ENCODE data around the gene ADISSP.

The ADISSP gene

DNA sequence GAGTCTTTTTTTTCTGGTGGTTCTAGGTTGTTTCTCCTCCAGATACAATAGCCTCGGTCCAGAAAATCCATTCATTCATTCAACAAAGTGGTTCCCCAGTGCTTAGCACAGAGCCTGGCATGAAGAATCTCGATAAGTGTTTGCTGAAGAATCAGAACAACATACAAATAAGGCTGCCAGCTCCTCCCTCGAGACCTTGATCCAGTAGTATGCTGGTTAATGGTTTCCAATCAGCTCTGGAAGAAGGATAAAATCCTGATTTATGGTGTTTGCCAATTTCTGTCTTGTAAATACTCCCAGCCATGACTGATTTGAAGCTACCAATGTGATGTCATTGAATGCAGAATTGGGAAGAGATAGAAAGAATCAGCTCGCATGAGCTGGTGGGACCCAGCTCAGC lies 31.8 kb downstream of the ADISSP start:
- POLR2A ChIA-PET: interaction anchor here (0.5 kb wide), 1 partner anchor 144 kb away, joined by 3 read pairs; no protein-coding TSS in a partner anchor
- TF ChIP-seq, protein P1, sequence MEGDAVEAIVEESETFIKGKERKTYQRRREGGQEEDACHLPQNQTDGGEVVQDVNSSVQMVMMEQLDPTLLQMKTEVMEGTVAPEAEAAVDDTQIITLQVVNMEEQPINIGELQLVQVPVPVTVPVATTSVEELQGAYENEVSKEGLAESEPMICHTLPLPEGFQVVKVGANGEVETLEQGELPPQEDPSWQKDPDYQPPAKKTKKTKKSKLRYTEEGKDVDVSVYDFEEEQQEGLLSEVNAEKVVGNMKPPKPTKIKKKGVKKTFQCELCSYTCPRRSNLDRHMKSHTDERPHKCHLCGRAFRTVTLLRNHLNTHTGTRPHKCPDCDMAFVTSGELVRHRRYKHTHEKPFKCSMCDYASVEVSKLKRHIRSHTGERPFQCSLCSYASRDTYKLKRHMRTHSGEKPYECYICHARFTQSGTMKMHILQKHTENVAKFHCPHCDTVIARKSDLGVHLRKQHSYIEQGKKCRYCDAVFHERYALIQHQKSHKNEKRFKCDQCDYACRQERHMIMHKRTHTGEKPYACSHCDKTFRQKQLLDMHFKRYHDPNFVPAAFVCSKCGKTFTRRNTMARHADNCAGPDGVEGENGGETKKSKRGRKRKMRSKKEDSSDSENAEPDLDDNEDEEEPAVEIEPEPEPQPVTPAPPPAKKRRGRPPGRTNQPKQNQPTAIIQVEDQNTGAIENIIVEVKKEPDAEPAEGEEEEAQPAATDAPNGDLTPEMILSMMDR (IDR thresholded peaks at IDR 0.05; ENCODE audit: insufficient read depth, low read length, missing control alignments): no peak
- no peak overlapping the region for H3K4me3 ChIP-seq (ENCODE audit: low read depth, low read length)
- DNase-seq (ENCODE audit: low read depth, low spot score): no peak
- CTCF ChIA-PET: interaction anchor here (1.1 to 3.0 kb wide), 4 partner anchors 8 to 83 kb away, joined by 3 to 11 read pairs (median 3); no protein-coding TSS in a partner anchor

DNA sequence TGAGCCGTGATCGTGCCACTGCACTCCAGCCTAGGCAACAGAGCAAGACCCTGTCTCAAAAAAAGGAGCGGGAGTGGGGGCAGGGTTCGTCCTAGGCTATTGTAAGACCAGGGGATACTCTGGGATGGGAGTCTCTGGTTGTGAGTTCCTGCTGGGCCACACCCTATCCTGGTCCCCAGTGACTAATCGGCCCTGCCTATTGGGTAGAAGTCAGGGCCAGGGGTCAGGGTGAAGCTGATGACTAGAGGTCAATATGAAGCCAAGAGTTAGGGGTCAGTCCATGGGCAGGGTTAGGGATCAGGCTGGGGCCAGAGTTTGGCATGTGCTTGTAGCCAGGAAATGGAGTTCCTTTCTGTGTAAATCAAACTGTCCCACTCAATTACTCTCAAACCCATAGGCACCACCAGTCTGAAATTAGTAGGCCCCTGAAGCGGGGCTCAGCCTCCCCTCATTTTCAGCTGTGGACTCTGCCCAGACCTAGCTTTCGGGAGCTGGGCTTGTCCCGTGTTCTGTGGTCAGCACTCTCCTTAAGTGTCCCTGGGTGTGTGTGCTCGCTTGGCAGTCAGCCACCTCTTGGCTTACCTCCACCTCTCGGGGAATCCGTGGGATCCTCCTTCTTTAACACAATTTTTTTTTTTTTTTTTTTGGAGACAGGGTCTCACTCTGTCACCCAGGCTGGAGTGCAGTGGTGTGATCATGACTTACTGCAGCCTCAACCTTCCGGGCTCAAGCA lies 33.3 kb downstream of the ADISSP start:
- no peak for DNase-seq (ENCODE audit: low read depth, low spot score)
- no peak overlapping the region for H3K4me3 ChIP-seq (ENCODE audit: low read depth, low read length)
- CTCF ChIA-PET: interaction anchor here (1.0 to 2.3 kb wide), 2 partner anchors 21 to 23 kb away, joined by 4 to 9 read pairs; no protein-coding TSS in a partner anchor
- POLR2A ChIA-PET: no interaction called here
- TF ChIP-seq, protein P1 (IDR thresholded peaks at IDR 0.05; ENCODE audit: insufficient read depth, low read length, missing control alignments): no peak

DNA sequence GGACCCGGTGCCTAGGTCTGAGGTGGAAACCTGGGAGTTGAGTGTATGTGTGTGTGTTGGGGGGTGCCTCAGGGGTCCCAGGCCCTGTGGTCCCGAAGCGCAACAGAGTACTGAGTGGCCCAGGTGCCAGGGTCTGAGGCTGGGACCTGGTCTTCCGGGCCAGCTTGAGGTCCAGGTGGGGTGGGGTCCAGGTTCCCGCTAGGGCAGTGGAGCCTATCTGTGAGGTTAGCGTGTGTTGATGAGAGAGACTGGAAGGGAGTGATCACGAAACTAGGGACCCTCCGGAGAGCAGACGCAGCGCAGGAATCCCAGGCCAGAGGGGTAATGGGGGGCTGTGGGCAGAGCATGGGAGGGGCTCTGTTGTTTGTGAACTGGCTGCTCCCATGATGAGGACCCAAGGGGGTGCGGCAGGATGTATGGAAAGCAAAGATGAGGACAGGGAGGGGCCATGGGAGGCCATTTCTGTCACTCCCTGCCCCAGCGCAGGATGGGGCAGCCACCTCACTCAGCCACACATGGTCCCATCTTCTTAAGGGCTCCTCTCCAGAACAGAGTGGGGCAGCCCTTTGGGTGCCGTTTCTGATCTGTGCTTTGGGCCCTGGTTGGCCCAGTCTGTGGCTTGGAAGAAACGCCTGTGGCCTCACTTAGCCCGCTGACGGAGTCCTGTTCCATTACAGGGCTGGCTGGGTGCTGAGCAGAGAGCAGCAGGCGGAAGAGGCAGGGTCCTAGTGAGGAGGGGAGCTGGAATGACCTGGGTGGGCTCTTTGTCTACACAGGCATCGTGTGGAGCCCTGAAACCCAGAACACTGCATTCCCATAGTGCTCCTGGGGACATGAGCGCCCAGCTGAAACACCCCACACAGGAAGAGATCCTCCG lies 34.2 kb downstream of the ADISSP start:
- POLR2A ChIA-PET: no interaction called here
- TF ChIP-seq, protein P1 (IDR thresholded peaks at IDR 0.05; ENCODE audit: insufficient read depth, low read length, missing control alignments): no peak
- no peak for DNase-seq (ENCODE audit: low read depth, low spot score)
- CTCF ChIA-PET: interaction anchor here (0.6 to 7.2 kb wide), 4 partner anchors 9 to 23 kb away, joined by 3 to 41 read pairs (median 6); no protein-coding TSS in a partner anchor
- no peak overlapping the region for H3K4me3 ChIP-seq (ENCODE audit: low read depth, low read length)

DNA sequence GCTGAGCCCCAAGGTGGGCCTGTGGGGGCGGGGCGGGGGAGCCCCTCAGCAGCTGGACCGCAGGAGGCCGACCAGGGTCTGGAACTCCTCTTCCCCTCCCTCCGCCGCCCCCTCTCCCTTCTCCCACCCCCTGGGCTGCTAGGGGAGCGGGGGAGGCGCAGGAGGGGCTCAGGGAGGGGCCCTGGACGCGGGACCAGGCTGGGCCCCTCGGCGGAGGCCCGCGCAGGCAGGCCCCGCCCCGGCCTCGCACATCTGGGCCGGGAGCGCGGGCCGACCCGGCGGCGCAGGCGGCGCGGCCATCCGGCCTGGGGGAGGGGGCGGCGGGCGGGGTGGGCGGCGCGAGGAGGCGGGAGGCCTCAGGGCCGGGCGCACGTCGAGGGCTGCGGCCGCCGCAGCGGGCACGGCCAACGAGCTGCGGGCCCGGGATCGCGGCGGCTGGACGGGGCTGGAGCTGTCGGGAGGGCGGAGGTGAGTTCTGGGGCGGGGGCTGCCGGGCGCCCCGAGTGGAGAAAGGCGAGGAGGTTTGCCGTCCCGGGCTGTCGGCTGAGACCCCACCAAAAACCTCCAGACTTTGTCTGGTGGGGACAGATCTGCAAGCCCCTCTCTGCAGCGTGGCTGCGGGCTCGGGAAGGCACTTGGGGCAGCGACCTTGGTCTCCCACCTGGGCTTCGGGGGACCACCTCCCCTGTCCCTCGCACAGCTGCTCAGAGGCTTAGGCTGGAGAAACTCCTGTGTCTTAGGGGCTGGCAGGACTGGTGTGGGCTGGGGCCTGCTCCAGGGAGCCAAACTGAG lies 35.0 kb downstream of the ADISSP start, which contains the start of gene HSPA12B:
TSS of gene HSPA12B (plus strand) at position 359 of the 792 bp plus-strand sequence. CDS start 5,990 bp downstream, outside the sequence.
- no peak for DNase-seq (ENCODE audit: low read depth, low spot score)
- H3K4me3 ChIP-seq (ENCODE audit: low read depth, low read length): no peak within 1 kb of the TSS
- TF ChIP-seq, protein P1 (IDR thresholded peaks at IDR 0.05; ENCODE audit: insufficient read depth, low read length, missing control alignments): no peak
- CTCF ChIA-PET: interaction anchor here (0.6 to 7.2 kb wide), 4 partner anchors 8 to 22 kb away, joined by 3 to 41 read pairs (median 3); no protein-coding TSS in a partner anchor
- POLR2A ChIA-PET: no interaction called here

DNA sequence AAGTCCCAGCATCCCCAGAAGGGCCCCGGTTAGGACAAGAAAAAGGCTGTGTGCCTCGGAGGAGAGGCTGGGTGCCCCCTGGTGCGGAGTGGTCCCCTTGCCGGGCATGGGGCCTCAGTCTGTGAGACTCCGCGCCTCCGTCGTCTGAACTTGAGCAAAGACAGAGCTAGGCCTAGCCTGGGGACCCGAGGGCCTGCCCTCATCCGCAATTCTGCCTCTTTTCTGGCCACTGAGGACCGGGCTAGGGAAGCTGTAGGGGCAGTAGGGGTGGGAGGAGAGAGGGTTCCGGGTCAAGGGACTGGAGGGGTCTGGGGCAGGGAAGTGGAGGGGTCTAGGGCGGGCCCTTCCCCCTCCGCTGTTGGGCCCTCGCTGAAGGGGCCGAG lies 35.6 kb downstream of the ADISSP start:
- CTCF ChIA-PET: interaction anchor here (0.8 to 7.2 kb wide), 3 partner anchors 8 to 21 kb away, joined by 3 to 41 read pairs (median 3); no protein-coding TSS in a partner anchor
- no peak overlapping the region for H3K4me3 ChIP-seq (ENCODE audit: low read depth, low read length)
- DNase-seq (ENCODE audit: low read depth, low spot score): no peak
- TF ChIP-seq, protein P1 (IDR thresholded peaks at IDR 0.05; ENCODE audit: insufficient read depth, low read length, missing control alignments): no peak
- POLR2A ChIA-PET: interaction anchor here (0.7 kb wide), 1 partner anchor 36 kb away, joined by 3 read pairs; no protein-coding TSS in a partner anchor

Data from AG04449 (cell line).